COLO829 (cell line): ENCODE data around the gene EHF.
A peak's percentile ranks its signal among the peaks of the same experiment; 100 is the strongest.

ENCODE experiments used
- DNase-seq: peaks from one replicate; pipeline ENCODE4 v3.0.0; 2012; ENCODE audit warnings: low spot score

Gene EHF

DNA sequence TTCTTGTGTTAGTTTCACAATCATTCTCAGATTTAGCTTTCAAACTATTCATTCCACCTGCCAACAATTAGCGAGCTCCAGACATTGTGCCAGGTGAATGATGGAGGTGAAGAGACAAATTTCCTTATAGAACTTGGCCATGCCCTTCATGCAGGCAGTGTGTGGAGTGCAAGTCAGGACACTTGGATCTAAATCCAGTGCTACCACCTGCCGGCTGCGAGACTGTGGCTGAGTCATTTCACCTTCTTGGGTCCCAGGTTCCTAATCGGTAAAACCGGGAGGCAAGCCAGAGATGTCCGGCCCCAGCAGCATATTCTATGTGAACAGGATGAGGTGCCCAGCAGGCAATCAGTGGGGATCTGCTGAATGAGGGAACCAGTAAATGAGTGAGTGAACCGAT is 18.6 kb upstream of the EHF start:
- no peak for DNase-seq

DNA sequence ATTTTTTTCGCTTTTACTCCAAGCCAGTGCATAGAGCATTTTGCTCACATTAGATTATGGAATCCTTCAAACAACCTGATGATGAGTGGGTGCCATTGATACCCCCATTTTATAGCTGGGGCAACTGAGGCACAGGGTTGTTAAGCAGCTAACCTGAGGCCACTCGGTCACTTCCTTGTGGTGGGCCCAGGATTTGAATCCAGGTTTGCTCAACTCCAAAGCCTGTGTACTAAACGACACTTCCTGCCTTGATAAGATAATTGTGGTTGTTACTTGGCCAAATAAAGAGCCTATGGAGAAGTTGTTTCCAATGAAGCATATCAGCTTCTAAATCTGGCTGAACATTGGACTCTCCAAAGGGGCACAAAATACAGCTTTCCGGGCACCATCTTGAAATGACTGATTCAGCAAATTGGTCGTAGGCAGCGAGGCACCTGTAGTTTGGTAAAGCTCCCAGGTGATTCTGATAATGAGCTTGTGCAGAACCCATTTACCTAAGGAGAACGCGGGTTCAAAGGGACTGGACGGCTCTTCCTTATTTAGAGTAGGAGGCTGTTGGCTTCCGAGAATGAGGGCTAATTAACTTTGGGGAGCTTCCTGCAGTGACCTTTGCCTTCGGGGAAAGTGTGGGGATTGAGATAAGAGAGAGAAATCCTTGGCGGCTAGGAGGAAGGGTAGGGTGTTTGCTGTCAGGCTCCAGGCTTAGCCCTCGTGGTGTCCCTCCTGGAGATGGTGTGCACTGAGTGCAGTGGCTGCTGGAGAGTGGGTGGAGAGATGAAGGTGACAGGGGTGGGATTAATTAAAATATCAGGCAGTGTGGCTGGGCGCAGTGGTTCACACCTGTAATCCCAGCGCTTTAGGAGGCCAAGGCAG is 17.5 kb upstream of the EHF start:
- DNase-seq, result no peak

DNA sequence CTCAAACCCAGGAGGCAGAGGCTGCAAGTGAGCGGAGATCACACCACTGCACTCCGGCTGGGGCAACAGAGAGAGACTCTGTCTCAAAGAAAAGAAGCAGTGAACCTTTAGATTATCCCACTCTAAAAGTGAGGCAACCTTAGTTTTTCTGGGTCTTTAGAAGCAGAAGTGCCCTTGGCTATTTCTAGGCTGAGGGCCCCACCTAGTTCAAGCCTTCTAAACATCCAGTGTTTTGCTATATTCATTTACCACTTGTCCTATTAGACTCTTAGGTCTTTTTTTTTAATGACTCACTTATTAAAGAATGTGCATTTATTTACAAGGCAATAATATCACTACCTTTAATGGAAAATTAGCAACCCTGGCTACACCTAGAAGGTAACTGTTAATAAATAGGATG is 16.7 kb upstream of the EHF start:
- DNase-seq, result no peak

DNA sequence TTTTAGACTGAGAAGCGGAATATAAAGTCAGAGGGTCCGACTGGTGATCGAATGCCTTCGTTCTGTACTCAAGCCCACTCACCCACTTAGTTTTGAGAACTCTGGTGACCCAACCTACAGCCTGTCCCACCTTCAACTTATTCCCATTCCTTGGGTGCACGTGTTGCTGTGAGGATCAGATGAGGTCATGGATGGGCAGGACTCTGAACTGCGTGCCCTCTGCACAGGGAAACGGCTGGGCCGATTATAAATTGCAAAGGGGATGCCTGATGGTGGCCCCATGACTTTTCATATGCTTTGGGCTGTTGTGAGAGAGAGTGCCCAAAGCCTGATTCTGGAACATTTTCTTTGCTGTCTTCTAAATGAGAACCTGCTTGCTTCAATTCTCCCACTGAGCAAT is 16.0 kb upstream of the EHF start:
- DNase-seq, result no peak

DNA sequence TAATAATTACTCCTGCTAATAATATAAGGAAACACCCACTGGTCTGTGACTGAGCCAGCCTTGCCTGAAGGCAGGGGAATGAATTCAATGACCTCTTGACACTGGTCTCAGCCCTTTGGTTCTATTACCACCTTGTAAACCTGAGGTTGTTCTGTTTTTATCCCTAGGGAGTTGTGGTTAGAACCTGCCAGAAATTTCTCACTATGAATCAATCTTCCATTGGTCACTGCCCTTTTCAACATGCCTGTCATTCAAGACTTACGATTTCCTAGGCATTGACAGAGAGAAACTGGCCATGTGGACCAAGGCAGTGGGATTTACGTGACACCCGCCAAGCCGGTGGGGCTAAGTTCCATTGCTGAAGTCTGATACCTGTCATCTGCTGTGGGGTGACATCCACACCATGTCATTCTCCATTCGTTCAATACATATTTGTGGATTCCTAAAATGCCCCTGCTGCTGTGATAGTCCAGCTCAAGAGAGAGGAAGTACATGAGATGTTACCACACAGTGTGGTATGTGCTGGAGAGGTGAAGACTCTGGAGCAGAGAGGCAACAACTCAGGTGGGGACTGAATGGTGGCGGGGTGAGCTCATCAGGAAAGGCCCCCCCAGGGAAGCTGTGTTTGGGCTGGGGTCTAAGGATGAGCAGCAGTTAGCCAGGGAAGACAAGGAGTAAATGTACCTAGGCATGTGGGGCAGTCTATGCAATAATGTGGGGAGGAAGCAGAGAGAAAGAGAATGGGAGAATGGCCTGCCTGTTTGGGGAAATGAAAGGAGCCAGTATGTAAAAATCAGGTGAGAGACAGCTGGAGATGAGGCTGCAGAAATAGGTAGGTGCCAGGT is 15.2 kb upstream of the EHF start:
- DNase-seq, result no peak

DNA sequence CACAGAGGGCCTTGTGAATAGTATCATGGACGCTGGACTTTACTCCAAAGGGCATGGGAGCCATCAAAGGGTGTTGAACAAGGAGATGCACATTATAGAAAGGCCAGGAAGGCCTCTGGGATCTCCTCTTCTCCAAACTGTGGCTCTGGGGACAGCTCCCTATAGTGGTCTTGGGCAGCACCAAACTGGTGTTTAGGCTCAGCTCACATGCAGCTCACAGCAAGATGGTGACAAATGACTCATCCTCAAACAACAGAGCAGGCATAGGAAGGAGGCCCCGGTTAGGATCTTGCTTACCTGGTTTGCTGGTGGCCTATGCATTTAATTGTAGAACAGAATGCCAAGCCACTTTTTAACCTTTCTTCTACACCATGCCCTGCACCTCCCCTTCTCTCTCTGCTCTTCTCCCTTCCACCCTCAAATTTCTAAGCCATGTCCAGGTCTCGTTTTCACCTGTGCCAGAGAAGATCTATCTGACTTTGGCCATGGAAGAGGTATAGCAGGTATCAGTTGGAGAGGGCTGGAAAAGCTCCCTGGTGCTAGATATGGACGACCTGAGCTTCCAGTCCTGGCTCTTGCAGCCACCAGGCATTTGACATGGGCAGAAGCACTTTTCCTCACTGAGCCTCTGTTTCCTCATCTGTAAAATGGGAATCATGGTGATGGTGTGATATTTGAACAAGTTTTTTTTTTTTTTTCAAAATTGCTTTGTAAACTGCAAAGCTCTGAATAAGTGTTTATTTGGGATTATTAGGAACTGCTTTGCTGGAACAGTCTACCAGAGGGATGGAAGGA is 14.4 kb upstream of the EHF start:
- DNase-seq, result no peak

DNA sequence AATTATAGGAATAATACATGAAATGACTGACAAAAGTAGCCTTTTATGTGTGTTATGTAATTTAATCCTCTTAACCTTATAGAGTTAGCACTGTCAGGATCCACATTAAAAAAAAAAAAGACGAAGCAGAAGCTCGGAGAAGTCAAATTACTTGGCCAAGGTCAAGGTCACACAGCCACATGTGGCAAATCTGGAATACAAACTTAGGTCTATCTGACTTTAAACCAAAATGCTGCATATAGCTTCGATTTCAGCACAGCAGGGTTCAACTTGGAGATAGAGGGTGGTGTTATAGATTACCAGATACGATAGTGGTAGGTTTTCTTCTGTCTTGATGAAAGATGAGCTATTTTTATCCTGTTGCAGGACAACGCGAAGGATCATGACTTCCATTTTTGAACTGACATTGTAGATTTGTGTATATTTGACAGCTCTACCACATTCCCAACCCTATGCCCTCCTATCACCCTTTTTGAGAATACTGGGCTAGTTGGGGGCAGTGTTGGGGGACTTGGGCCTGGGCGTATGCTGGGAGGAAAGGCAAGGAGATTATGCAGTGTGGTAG is 11.6 kb upstream of the EHF start:
- no peak for DNase-seq

DNA sequence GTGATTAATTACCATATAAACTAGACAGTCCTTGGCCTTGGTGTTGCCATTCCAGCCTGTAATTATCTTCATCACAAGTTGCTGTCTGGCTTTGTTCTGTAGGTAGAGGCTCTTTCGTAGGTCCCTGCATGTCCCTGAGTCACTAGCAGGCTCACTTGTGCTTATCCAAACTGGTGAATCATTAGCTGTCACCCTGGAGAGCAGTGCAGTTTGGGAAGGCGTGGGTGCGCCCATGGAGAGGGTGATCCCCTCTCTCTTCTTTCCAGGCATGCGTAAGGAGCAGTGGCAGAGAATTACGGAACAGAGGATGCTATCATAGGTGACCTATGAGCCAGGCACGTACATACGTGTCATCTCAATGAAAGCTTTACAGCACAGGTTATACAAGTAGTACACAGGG is 11.0 kb upstream of the EHF start:
- no peak for DNase-seq

DNA sequence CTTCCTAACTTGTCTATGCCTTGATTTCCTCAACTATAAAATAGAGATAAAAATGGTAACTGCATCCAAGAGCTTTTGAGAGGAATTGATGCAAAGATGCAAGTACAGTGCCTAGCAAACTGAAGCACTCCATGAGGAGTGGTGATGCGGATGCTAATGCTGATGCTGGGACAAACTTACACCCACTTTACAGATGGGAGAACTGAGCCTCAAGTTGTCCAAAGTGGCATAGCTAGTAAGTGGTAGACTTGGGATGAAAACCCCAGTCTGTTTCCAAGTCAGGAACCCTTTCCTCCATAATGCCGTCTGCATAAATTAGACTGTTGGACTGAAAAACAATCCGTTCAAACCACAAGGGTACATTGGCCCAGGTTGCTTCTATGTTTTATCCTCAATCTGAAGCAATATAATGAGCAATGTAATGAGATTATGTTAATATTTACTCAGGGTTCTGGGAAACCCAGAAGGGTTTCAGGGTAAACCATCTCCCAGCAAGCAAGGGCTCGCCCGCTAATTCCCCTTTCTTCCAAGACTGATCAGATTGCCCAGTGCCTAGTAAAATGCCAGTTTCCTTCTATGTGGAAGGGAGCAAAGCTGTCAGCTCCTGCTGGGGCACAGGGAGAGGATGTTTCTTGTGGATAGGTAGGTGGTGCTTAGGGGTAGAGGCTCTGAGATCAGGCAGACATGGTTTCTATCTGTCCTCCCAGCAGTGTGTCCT is 10.4 kb upstream of the EHF start:
- DNase-seq, result no peak

DNA sequence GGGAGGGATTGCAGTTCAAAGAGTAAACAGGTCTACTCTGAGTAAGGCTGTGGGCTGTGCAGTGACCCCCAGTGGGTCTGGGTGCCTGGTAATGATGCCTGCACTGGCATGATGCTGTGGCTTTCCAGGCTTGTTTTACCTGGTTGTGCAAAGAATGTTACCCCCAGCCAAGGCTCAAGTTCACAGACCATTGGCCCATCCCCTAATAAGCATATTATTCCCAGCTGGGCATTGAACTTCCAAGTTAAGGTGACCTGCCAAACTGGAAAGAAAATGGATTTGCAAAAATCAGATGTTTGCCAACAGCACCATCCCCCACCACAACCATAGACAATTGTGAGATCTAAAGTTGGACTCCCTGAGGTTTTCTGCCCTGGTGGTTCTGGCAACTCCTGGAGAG is 7.9 kb upstream of the EHF start:
- DNase-seq, result no peak

DNA sequence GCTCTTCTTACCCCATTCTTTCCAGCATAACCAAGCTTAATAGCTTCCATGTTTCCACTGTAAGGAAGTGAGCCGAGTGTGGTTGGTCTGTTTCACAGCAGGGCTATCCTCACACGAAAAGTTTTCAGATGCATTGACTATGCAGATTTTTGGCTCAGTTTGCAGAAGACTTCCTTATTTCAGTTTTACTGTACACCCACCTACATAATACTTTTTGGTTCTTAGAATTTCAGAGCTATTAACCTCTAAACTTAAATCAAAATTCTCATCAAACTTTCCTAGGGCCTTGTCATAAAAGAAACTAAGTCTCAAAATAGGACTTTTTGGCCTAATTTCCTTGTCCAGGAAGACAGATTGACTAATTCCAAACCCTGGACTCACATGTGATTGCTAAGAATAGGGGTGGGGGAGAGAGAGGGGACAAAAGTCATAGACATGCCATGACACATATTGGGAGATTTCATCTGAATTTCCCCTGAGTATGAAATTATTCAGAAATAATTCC is 7.3 kb upstream of the EHF start:
- no peak for DNase-seq

DNA sequence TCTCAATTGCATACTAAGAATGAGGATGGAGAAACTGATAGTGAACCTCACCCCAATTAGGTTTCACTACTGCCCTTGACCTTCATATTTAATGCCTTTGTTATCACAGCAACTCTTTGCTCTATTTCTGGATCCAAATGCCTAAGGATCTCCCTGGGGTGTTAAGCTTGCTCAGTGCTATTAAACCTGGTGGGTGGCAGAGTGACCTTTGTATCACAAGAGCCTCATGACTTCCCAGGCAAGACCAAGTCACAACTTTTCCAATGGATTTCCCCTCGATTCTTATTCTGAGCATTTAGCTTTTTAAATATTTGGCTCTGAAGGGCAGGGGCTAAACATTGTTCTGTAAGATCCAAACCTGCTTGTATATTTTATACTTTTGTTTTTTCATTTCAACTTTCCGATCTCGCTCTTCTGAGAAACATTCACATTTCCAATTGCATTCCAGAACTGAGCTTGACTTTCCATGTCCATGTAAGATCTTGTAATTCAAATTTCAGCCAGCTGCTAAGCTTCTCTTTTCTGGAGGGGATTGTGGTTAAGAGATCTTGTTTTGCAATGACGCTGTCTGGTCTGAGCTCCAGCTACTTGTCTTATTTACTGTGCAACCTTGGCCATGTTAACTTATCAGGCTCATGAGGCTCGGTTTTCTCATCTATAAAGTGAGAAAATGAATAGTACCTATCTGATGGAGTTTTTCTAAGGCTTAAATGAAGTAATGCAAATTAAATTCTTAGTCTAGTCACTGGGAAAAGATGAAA is 6.4 kb upstream of the EHF start:
- DNase-seq, result no peak

DNA sequence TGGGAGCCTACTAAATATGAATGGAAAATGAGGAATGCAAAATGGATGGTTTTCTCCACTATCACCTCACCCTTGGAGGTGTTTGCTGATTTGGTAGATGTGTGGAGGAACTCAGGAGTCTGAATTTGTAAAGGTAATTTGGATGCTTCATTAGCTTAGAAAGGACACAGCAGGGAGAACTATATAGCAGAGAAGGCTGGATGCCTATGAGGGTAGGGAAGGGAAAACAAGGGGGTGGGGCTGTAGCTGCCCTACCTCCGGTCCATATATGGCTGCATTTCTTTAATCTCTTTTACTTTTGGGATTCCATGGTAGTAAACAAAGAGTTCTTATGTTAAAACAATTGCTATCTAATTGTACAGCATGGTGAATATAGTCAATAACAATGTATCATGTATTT is 4.8 kb upstream of the EHF start:
- no peak for DNase-seq

DNA sequence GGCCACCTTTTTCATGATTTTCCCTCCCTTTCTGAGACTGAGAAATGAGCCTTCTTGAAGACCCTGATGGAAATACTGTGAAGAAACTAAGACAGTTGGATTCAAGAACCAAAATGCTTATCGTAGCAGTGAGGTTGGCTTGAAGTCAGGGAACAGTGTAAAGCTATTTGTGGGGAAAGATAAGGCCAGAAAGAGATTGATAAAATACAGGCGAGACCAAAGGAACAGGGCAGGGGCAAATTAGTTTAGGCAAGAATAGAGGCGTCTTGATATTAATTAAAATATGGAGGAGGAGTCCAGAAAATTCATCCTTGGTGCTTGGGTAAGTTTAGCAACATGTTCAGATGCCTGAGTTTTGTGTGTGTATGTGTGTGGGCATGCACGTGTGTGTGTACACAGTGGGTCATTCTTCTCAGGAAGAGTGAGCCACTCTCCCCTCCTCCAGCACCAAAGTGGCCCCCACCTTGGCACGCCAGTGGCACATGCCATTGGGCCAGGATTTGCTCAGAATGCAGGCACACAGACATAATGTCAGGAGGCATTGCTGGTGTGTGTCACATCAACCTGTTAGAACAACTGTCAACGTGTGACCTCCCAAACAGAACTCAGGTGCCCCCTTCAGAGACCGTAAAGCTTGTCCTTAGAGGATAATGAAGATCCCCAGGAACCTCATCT is 3.9 kb upstream of the EHF start:
- no peak for DNase-seq

DNA sequence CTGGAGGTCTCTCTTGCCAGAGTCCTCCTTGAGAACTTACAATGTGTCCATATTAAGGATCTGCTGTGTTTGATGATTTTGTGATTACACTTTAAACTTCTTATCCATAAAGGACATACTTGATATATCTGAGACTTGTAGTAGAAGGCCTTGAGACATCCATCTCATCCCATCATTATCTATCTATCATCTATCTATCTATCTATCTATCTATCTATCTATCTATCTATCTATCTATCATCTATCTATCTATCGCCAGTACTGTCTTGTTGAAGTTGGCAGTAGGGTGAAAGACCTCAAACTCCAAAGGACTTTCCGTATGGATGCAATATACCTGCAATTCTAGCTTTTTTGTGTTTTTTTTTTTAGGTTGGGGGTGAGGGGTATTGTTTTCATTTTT is 2.5 kb upstream of the EHF start:
- DNase-seq, result no peak

DNA sequence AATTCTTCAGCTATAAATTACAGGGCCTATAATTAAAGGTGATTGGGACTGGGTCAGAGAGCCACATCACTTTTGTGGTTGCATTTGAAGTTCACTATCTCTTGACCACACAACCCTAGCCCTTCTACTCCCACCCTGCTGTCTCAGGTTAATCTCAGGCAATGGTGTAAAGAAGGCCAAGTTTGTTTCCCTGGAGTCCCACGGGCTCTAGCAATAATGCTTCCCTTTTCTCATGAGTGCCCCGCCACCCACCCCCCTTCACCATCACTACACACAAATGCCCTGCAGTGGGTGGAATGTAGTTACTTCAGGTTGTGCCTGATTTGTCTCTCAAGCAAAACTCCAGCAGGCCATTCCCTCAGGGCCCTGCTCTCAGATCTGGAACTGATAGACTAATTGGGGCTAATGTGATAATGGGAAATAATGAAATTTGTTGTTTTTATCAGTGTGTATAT is 1.8 kb upstream of the EHF start:
- no peak for DNase-seq

DNA sequence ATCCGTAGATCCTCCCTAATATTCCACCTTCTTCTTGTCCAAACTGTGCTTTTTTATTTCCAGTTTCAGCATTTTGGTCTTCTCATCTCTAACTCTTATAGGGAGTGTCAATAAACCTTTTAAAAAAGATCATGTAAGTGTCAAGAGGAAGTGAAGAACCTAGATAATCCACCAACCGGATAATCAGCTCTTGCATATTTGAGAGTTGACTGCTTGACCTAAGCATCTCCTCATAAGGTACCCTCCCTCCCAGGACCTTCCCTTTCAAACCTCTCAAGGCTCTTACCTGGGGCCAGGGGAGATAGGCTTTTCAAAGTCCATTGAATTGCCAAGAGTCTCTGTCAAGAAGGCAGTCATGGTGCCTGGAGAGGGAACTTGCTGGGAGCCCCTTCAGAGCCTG is 691 bp upstream of the EHF start:
- DNase-seq, result no peak

DNA sequence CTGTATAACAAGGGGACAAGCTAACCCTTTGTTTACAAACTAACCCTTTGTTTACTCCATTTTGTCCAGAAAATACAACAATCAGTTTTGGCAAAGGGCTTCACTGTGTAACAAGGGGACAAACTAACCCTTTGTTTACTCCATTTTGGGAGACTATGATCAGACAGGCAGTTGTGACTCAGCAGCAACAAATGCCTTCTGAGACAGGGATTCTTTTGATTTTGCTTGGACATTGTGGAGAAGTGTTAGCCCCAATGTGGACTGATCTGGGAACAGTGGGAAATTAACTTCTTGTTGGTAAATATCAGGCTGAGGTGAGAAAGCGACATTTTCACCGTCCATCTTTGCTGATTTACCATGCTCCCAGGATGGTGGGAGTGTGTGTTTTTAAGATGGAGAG is 983 bp downstream of the EHF start:
- DNase-seq, result peak; percentile 54

DNA sequence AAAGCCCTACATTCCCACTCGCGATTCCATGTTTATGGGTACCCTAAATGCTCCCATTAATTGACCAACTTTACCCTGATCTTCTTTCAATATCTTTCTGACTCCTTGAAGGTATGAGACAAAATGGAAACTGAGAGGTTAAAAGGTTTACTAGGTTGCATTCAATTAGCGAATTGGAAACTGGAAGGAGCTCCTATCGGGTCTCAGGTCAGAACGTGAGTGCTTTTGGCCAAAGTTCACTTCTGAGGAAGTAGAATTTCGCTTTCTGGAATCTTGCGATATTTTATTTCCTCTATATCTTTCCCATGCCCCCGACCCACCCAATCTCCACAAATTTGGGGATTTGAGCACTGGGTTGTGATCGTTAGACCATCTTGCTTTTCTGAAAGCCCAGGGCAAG is 2.6 kb downstream of the EHF start:
- DNase-seq, result no peak

DNA sequence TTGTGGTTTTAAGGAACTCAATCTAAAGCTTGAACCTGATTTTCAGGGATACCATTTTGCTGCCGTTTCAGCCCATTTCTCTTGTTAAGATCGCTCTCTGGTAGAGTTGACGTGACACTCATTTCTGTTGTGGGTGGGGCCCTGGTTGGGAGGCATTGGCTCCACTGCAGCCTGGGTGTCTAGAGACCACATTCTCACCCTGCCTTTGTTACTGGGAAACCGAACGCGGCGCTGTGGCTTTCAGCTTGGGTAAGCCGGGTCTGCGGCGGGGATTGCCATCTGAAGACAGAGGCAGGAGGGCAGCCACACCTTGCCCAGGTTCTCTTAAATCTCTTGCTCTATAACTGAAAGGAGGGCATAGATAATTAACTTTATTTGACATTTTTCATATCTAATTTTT is 3.2 kb downstream of the EHF start:
- no peak for DNase-seq
